ENCODE results near the gene PIK3AP1.
"Not testable (repeated sequence)": the region's sequence is repeated elsewhere in the genome, so short reads cannot be mapped to it uniquely, and the experiment has no call there.

PIK3AP1 gene

GRCh38 chr10:96577069-96577468 lies 143.2 kb downstream of the PIK3AP1 start:
- DNase-seq (ENCODE audit: low read depth in 1 of 2, low spot score in 1 of 2), result no peak
- no peaks in the 10 kb centered on the region for H3K27me3 ChIP-seq (ENCODE audit: insufficient read depth, poor library complexity, severe bottlenecking)
- H3K27ac ChIP-seq (replicated peaks), result no peak overlapping the region
- TF ChIP-seq REST (IDR thresholded peaks at IDR 0.05; ENCODE audit: insufficient replicate concordance, low read depth), result no peak
- no peak overlapping the region for H3K4me3 ChIP-seq (replicated peaks; ENCODE audit: insufficient read depth, low read length)

- TF ChIP-seq REST (IDR thresholded peaks at IDR 0.05; ENCODE audit: insufficient replicate concordance, low read depth) (no peak), SPI1 (IDR thresholded peaks at IDR 0.05; ENCODE audit: borderline replicate concordance, low read depth) (no peak)
- H3K4me3 ChIP-seq (replicated peaks; ENCODE audit: insufficient read depth, low read length), result no peak overlapping the region
- no peak overlapping the region for H3K27ac ChIP-seq (replicated peaks)
- no peak for DNase-seq (ENCODE audit: low read depth in 1 of 2, low spot score in 1 of 2)
- no peaks in the 10 kb centered on the region for H3K27me3 ChIP-seq (ENCODE audit: insufficient read depth, poor library complexity, severe bottlenecking)
These were observed 143.9 kb downstream of the PIK3AP1 start for GRCh38 chr10:96576277-96576980.

- DNase-seq (ENCODE audit: low read depth in 1 of 2, low spot score in 1 of 2); H3K27me3 ChIP-seq (ENCODE audit: insufficient read depth, poor library complexity, severe bottlenecking); H3K4me3 ChIP-seq (replicated peaks; ENCODE audit: insufficient read depth, low read length); H3K27ac ChIP-seq (replicated peaks): not testable (repeated sequence)
These were observed 145.8 kb downstream of the PIK3AP1 start for GRCh38 chr10:96574564-96574963.

GRCh38 chr10:96573036-96573435 lies 147.3 kb downstream of the PIK3AP1 start:
- Histone ChIP-seq H3K4me3 (replicated peaks; ENCODE audit: insufficient read depth, low read length) (no peak overlapping the region), H3K27ac (replicated peaks) (no peak overlapping the region), H3K27me3 (ENCODE audit: insufficient read depth, poor library complexity, severe bottlenecking) (no peaks in the 10 kb centered on the region)
- TF ChIP-seq REST (IDR thresholded peaks at IDR 0.05; ENCODE audit: insufficient replicate concordance, low read depth) (no peak), POLR2AphosphoS5 (IDR thresholded peaks at IDR 0.05; ENCODE audit: low read depth) (no peak), SPI1 (IDR thresholded peaks at IDR 0.05; ENCODE audit: borderline replicate concordance, low read depth) (no peak), GABPA (IDR thresholded peaks at IDR 0.05; ENCODE audit: low read depth) (no peak), CTCF (IDR thresholded peaks at IDR 0.05; ENCODE audit: insufficient read depth, low read length) (no peak)
- DNase-seq (ENCODE audit: low read depth in 1 of 2, low spot score in 1 of 2), result no peak
